B cell (primary cell): ENCODE data around the gene GALC. TPM values are rescaled to one million over a fixed set of nuclear protein-coding genes. Genes with fewer than 3 reads are reported as not detected.

Experiments used
- ATAC-seq: fragments of 200-7000 bp; cut with Tn5 transposase; one replicate; pipeline ENCODE4 v1.10.0; 2021; ENCODE audit warnings: low read depth, mild to moderate bottlenecking, moderate number of reproducible peaks, moderate library complexity
- CTCF ChIA-PET: fragments of 350-600 bp; sonication (Branson Sonifier 250); formaldehyde crosslinking; loops from one replicate; lab custom pipeline; 2021; ENCODE audit warnings: antibody characterized with exemption, inconsistent platforms; lab: Charles Lee
- POLR2A ChIA-PET: fragments of 350-600 bp; sonication (Branson Sonifier 250); formaldehyde crosslinking; loops from one replicate; lab custom pipeline; 2021; ENCODE audit warnings: antibody characterized with exemption; lab: Charles Lee
- DNase-seq: peaks from one replicate; pipeline ENCODE4 v3.0.0; 2013
- H2AFZ ChIP-seq: 2 replicates; pipeline ENCODE4 v1.6.1; 2012; ENCODE audit warnings: mild to moderate bottlenecking, low read depth, low read length; ENCODE audit not compliant: insufficient read depth, poor library complexity, severe bottlenecking
- H3K27ac ChIP-seq, 2 donors: 1 replicate in 1 of 2; 2 replicates in 1 of 2; pipeline ENCODE4 v1.5.1; 2012 to 2013; ENCODE audit warnings: low read length in 2 of 2, mild to moderate bottlenecking in 2 of 2, moderate library complexity in 1 of 2
- H3K27me3 ChIP-seq, 4 experiments: fragments of 200-600 bp in 1 of 4; sonication (generic) in 1 of 4; replicated peaks in 1 of 4; 1 replicate in 2 of 4; 2 replicates in 2 of 4; pipeline versions ENCODE4 v1.6.1 to v1.7.0; 2013 to 2016; ENCODE audit warnings: low read length in 3 of 4, mild to moderate bottlenecking in 2 of 4, mixed read lengths in 1 of 4, moderate library complexity in 1 of 4; ENCODE audit not compliant: insufficient read depth in 4 of 4, control insufficient read depth in 3 of 4; ENCODE audit errors: control extremely low read depth in 1 of 4
- H3K36me3 ChIP-seq, 2 experiments: replicated peaks in 1 of 2; 1 replicate in 1 of 2; 2 replicates in 1 of 2; pipeline versions ENCODE4 v1.6.1 to v1.7.1; 2013; ENCODE audit warnings: low read length in 1 of 2; ENCODE audit not compliant: insufficient read depth in 2 of 2, control insufficient read depth in 1 of 2; ENCODE audit errors: control extremely low read depth in 1 of 2, extremely low read depth in 1 of 2
- H3K4me1 ChIP-seq, 2 donors: fragments of 200-600 bp in 1 of 2; sonication (generic) in 1 of 2; 1 replicate in 1 of 2; 2 replicates in 1 of 2; pipeline versions ENCODE4 v1.5.1 to v1.6.1; 2013 to 2017; ENCODE audit warnings: low read length in 2 of 2; ENCODE audit not compliant: control insufficient read depth in 2 of 2, insufficient read depth in 2 of 2
- H3K4me2 ChIP-seq: replicated peaks from 2 replicates; pipeline ENCODE3; 2012; ENCODE audit warnings: mild to moderate bottlenecking, low read depth, low read length; ENCODE audit not compliant: poor library complexity, severe bottlenecking
- H3K4me3 ChIP-seq, 5 experiments: fragments of 200-600 bp in 1 of 5; sonication (generic) in 1 of 5; 1 replicate in 3 of 5; 2 replicates in 2 of 5; pipeline versions ENCODE4 v1.5.1 to v1.7.0; 2011 to 2016; ENCODE audit warnings: low read length in 4 of 5, mild to moderate bottlenecking in 4 of 5, low read depth in 2 of 5, control low read depth in 1 of 5, moderate library complexity in 1 of 5; ENCODE audit not compliant: insufficient read depth in 1 of 5; ENCODE audit errors: control extremely low read depth in 1 of 5, extremely low read depth in 1 of 5
- H3K79me2 ChIP-seq: fragments of 200-600 bp; sonication (generic); one replicate; pipeline ENCODE4 v1.6.0; 2016; ENCODE audit warnings: low read length; ENCODE audit not compliant: control insufficient read depth, insufficient read depth
- H3K9ac ChIP-seq: fragments of 200-600 bp; sonication (generic); 2 replicates; pipeline ENCODE4 v1.6.1; 2017; ENCODE audit warnings: mild to moderate bottlenecking, low read length, moderate library complexity
- H3K9me3 ChIP-seq, 3 donors: one replicate each; pipeline versions ENCODE4 v1.6.1 to v1.7.1; 2013; ENCODE audit warnings: low read length in 2 of 3; ENCODE audit not compliant: control insufficient read depth in 2 of 3, insufficient read depth in 1 of 3; ENCODE audit errors: control extremely low read depth in 1 of 3
- H4K20me1 ChIP-seq: 2 replicates; pipeline ENCODE4 v1.6.0; 2012; ENCODE audit warnings: mild to moderate bottlenecking, low read length; ENCODE audit not compliant: insufficient read depth, control insufficient read depth, poor library complexity, severe bottlenecking
- H3K27ac Mint-ChIP-seq: one replicate; pipeline ENCODE4 v1.8.0; 2021; ENCODE audit warnings: mixed read lengths
- H3K27me3 Mint-ChIP-seq: one replicate; pipeline ENCODE4 v1.8.0; 2021; ENCODE audit warnings: mixed read lengths
- H3K4me1 Mint-ChIP-seq: one replicate; pipeline ENCODE4 v1.8.0; 2021; ENCODE audit warnings: mixed read lengths
- H3K4me3 Mint-ChIP-seq: one replicate; pipeline ENCODE4 v1.8.0; 2021; ENCODE audit warnings: mixed read lengths
- H3K9me3 Mint-ChIP-seq: one replicate; pipeline ENCODE4 v1.8.0; 2022; ENCODE audit warnings: mixed read lengths; ENCODE audit not compliant: insufficient read depth
- CTCF ChIP-seq: fragments of 200-600 bp; IDR thresholded peaks from one replicate; pipeline ENCODE4 v1.8.0; 2022; ENCODE audit warnings: antibody characterized with exemption, mild to moderate bottlenecking
- EZH2 ChIP-seq: IDR thresholded peaks from 2 replicates; pipeline ENCODE4 v1.6.1; 2012; ENCODE audit warnings: borderline replicate concordance, low read depth, mild to moderate bottlenecking, moderate library complexity, low read length; ENCODE audit not compliant: insufficient read depth, poor library complexity, severe bottlenecking
- WGBS: methylation state at CpG from one replicate; pipeline ENCODE4 v1.1.5; 2013; ENCODE audit warnings: missing lambda C conversion rate; ENCODE audit not compliant: insufficient coverage; 5-methylcytosine and 5-hydroxymethylcytosine counted together
- intact Hi-C: fragments of 100-400 bp; cut with micrococcal nuclease; formaldehyde crosslinking; loops from one replicate; pipeline ENCODE4 v1.10.0; 2022
- polyA plus RNA-seq: library from polyadenylated mRNA; depleted of rRNA; stranded (reverse); fragments of >200 nt; gene quantifications from 2 replicates; pipeline ENCODE4 v1.2.3, GENCODE V29; 2012
- total RNA-seq, 2 donors: library from RNA; stranded (reverse); fragments of 120-200 nt in 1 of 2; gene quantifications; 1 replicate in 1 of 2; 2 replicates in 1 of 2; pipeline versions ENCODE4 v1.2.3 to v1.2.4, GENCODE V29; 2013 to 2022

GALC gene
- total and polyA plus RNA-seq, 2 donors (not counting 1 experiment from before 2014, with no cell fraction given), result 4.9 to 17.8 TPM

GRCh38 chr14:87916886-87917275 lies 76.1 kb downstream of the GALC start:
- no peaks in the 10 kb centered on the region for H3K36me3 ChIP-seq
- H3K4me1 Mint-ChIP-seq, result no peaks in the 10 kb centered on the region
- WGBS, result 87% methylated on average over 5 of the region's 6 CpGs
- ATAC-seq, result no peak
- ChIA-PET CTCF (no interaction called here), POLR2A (no interaction called here)
- H3K4me1 ChIP-seq, result no peaks in the 10 kb centered on the region
- H3K9me3 ChIP-seq, result peaks cover 0 to 16% (median 2%) of the 10 kb centered on the region in 3 donors
- H3K27me3 ChIP-seq, result peaks cover 0 to 7% (median 5%) of the 10 kb centered on the region in 4 experiments
- H3K79me2 ChIP-seq, result no peaks in the 10 kb centered on the region
- H3K9me3 Mint-ChIP-seq, result peaks cover 17% of the 10 kb centered on the region
- TF ChIP-seq CTCF, result no peak
- TF ChIP-seq EZH2, result no peak
- H3K27ac Mint-ChIP-seq, result no peak overlapping the region
- no peaks in the 10 kb centered on the region for H4K20me1 ChIP-seq
- no peak overlapping the region for H3K9ac ChIP-seq
- no peak overlapping the region for H3K4me3 ChIP-seq
- no peak overlapping the region for H3K27ac ChIP-seq
- no peak overlapping the region for H3K4me2 ChIP-seq
- no peak for DNase-seq
- peaks cover 26% of the 10 kb centered on the region for H3K27me3 Mint-ChIP-seq
- no peak overlapping the region for H2AFZ ChIP-seq
- no peak overlapping the region for H3K4me3 Mint-ChIP-seq
- intact Hi-C loops, result no loop called here

GRCh38 chr14:87916103-87916885 lies 76.7 kb downstream of the GALC start:
- Mint-ChIP-seq H3K4me1 (no peaks in the 10 kb centered on the region), H3K4me3 (no peak overlapping the region), H3K27ac (no peak overlapping the region), H3K9me3 (peaks cover 17% of the 10 kb centered on the region), H3K27me3 (peaks cover 26% of the 10 kb centered on the region)
- no peak overlapping the region for H3K4me3 ChIP-seq
- ATAC-seq, result no peak
- H3K9me3 ChIP-seq, result peaks cover 0 to 16% (median 2%) of the 10 kb centered on the region in 3 donors
- DNase-seq, result no peak
- TF ChIP-seq CTCF (no peak), EZH2 (no peak)
- WGBS, result 90% methylated on average over 30 of the region's 31 CpGs
- ChIA-PET POLR2A (no interaction called here), CTCF (no interaction called here)
- intact Hi-C loops, result no loop called here
- H4K20me1 ChIP-seq, result no peaks in the 10 kb centered on the region
- H3K79me2 ChIP-seq, result no peaks in the 10 kb centered on the region
- H3K9ac ChIP-seq, result no peak overlapping the region
- no peaks in the 10 kb centered on the region for H3K36me3 ChIP-seq
- no peak overlapping the region for H3K4me2 ChIP-seq
- H3K27ac ChIP-seq, result no peak overlapping the region
- no peak overlapping the region for H2AFZ ChIP-seq
- H3K27me3 ChIP-seq, result peaks cover 0 to 7% (median 5%) of the 10 kb centered on the region in 4 experiments
- no peaks in the 10 kb centered on the region for H3K4me1 ChIP-seq
